NB4 (cell line): ENCODE results near the gene CTDNEP1.

ENCODE experiments used
- DNase-seq: peaks from one replicate; pipeline ENCODE4 v3.0.0; 2010; ENCODE audit warnings: low read depth
- H3K4me3 ChIP-seq: one replicate; pipeline ENCODE4 v1.5.1; 2011; ENCODE audit warnings: mild to moderate bottlenecking, low read depth, low read length, moderate library complexity
- CTCF ChIP-seq: IDR thresholded peaks from one replicate; pipeline ENCODE4 v1.5.1; 2012; ENCODE audit warnings: low read depth, low read length
- MAX ChIP-seq: IDR thresholded peaks from 2 replicates; pipeline ENCODE4 v1.6.1; 2011; ENCODE audit warnings: low read depth, low read length
- MYC ChIP-seq: IDR thresholded peaks from 2 replicates; pipeline ENCODE4 v1.6.1; 2011; ENCODE audit warnings: low read depth, low read length
- POLR2A ChIP-seq: IDR thresholded peaks from 2 replicates; pipeline ENCODE4 v1.6.1; 2011; ENCODE audit warnings: mild to moderate bottlenecking; ENCODE audit not compliant: insufficient read length; ENCODE audit errors: extremely low read depth

Gene CTDNEP1

GRCh38 chr17:7281074-7281952 is 29.8 kb upstream of the CTDNEP1 start, which contains the start of gene SLC2A4:
Gene SLC2A4, plus strand, starts transcription at chr17:7281718. Its CDS starts 217 bp downstream, at chr17:7281935.
- no peak for TF ChIP-seq CTCF
- TF ChIP-seq MYC: peak; percentile 79
- TF ChIP-seq MAX: peak; percentile 87
- H3K4me3 ChIP-seq: peak within 1 kb of the TSS; percentile 36
- peak; percentile 91 for DNase-seq

- DNase-seq: peak; percentile 87
- TF ChIP-seq MAX (peak; percentile 83), POLR2A (no peak), CTCF (peak; percentile 70), MYC (peak; percentile 86)
- H3K4me3 ChIP-seq: peak overlapping the region; percentile 36
Measured at GRCh38 chr17:7280519-7281073, 29.1 kb upstream of the CTDNEP1 start.

- TF ChIP-seq POLR2A (no peak), CTCF (no peak), MYC (no peak), MAX (no peak)
- H3K4me3 ChIP-seq: no peak overlapping the region
- no peak for DNase-seq
Measured at GRCh38 chr17:7279448-7279847, 27.9 kb upstream of the CTDNEP1 start.

GRCh38 chr17:7266784-7267183 is 15.2 kb upstream of the CTDNEP1 start:
- DNase-seq: no peak
- no peak overlapping the region for H3K4me3 ChIP-seq
- no peak for TF ChIP-seq CTCF
- no peak for TF ChIP-seq MAX
- no peak for TF ChIP-seq POLR2A
- no peak for TF ChIP-seq MYC

GRCh38 chr17:7263801-7264078 is 12.2 kb upstream of the CTDNEP1 start:
- TF ChIP-seq MYC: no peak
- TF ChIP-seq MAX: no peak
- no peak for TF ChIP-seq CTCF
- no peak for TF ChIP-seq POLR2A
- no peak for DNase-seq
- H3K4me3 ChIP-seq: no peak overlapping the region
